GM23338 (cell line): ENCODE data around the gene ZNF566. TPM values are rescaled to one million over a fixed set of nuclear protein-coding genes. Genes with fewer than 3 reads are reported as not detected.
A peak's percentile ranks its signal among the peaks of the same experiment; 100 is the strongest.

Experiments
- ATAC-seq: fragments of 200-7000 bp; cut with Tn5 transposase; 3 replicates; pipeline ENCODE4 v1.9.1; 2020
- DNase-seq: peaks from one replicate; pipeline ENCODE4 v3.0.0-alpha.2; 2015; ENCODE audit warnings: low spot score
- H2AFZ ChIP-seq: fragments of 200-600 bp; sonication (generic); 2 replicates; pipeline ENCODE4 v1.8.0; 2016; ENCODE audit warnings: antibody characterized with exemption, mild to moderate bottlenecking, moderate library complexity
- H3F3A ChIP-seq: fragments of 200-600 bp; sonication (generic); replicated peaks from 2 replicates; pipeline ENCODE4 v1.8.0; 2017; ENCODE audit warnings: antibody characterized with exemption, mixed run types, low read depth
- H3K27ac ChIP-seq: fragments of 200-600 bp; sonication (generic); 2 replicates; pipeline ENCODE4 v1.6.1; 2016; ENCODE audit warnings: low read depth
- H3K27me3 ChIP-seq: fragments of 200-600 bp; sonication (generic); 2 replicates; pipeline ENCODE4 v1.8.0; 2016; ENCODE audit warnings: mild to moderate bottlenecking, mixed run types, moderate library complexity; ENCODE audit not compliant: insufficient read depth
- H3K36me3 ChIP-seq: fragments of 200-600 bp; sonication (generic); 2 replicates; pipeline ENCODE4 v1.8.0; 2016; ENCODE audit warnings: mild to moderate bottlenecking; ENCODE audit not compliant: insufficient read depth
- H3K4me1 ChIP-seq: fragments of 200-600 bp; sonication (generic); 2 replicates; pipeline ENCODE4 v1.8.0; 2016; ENCODE audit warnings: mild to moderate bottlenecking, moderate library complexity; ENCODE audit not compliant: insufficient read depth
- H3K4me2 ChIP-seq: fragments of 200-600 bp; sonication (generic); 2 replicates; pipeline ENCODE4 v1.7.1; 2017; ENCODE audit warnings: mixed run types
- H3K4me3 ChIP-seq: fragments of 200-600 bp; sonication (generic); 2 replicates; pipeline ENCODE4 v1.6.1; 2016; ENCODE audit warnings: mixed run types
- H3K79me2 ChIP-seq: fragments of 200-600 bp; sonication (generic); replicated peaks from 2 replicates; pipeline ENCODE4 v1.8.0; 2017; ENCODE audit warnings: mild to moderate bottlenecking; ENCODE audit not compliant: insufficient read depth
- H3K9me2 ChIP-seq: fragments of 200-600 bp; sonication (generic); 2 replicates; pipeline ENCODE4 v1.8.0; 2017; ENCODE audit not compliant: insufficient read depth
- H4K20me1 ChIP-seq: fragments of 200-600 bp; sonication (generic); replicated peaks from 2 replicates; pipeline ENCODE4 v1.8.0; 2017; ENCODE audit warnings: mild to moderate bottlenecking; ENCODE audit not compliant: insufficient read depth
- H3K27ac Mint-ChIP-seq: 2 replicates; pipeline ENCODE4 v1.8.0; 2020; ENCODE audit warnings: inconsistent platforms, mild to moderate bottlenecking, moderate library complexity, mixed read lengths
- H3K27me3 Mint-ChIP-seq: 3 replicates; pipeline ENCODE4 v1.8.0; 2022; ENCODE audit warnings: low read depth, mild to moderate bottlenecking, moderate library complexity, mixed read lengths, inconsistent platforms; ENCODE audit not compliant: insufficient read depth, poor library complexity
- H3K36me3 Mint-ChIP-seq: 3 replicates; pipeline ENCODE4 v1.8.0; 2021; ENCODE audit warnings: low read depth, mild to moderate bottlenecking, inconsistent platforms, moderate library complexity, mixed read lengths
- H3K4me1 Mint-ChIP-seq: 3 replicates; pipeline ENCODE4 v1.8.0; 2020; ENCODE audit warnings: mild to moderate bottlenecking, inconsistent platforms, mixed read lengths
- H3K4me3 Mint-ChIP-seq: 3 replicates; pipeline ENCODE4 v1.8.0; 2021; ENCODE audit warnings: moderate library complexity, mild to moderate bottlenecking, inconsistent platforms, mixed read lengths
- H3K9me3 Mint-ChIP-seq: 3 replicates; pipeline ENCODE4 v1.8.0; 2020; ENCODE audit warnings: moderate library complexity, mild to moderate bottlenecking, inconsistent platforms, mixed read lengths
- CREB1 ChIP-seq: fragments of 250-450 bp; sonication (Bioruptor Pico); IDR thresholded peaks from 2 replicates; pipeline ENCODE4 v1.5.0; 2020; ENCODE audit warnings: low read depth, mild to moderate bottlenecking, moderate library complexity
- CTCF ChIP-seq, 2 experiments: fragments of 200-600 bp in 1 of 2; sonication (generic) in 1 of 2; conservative IDR thresholded peaks; 2 replicates each; pipeline versions ENCODE4 v1.5.1 to v1.6.1; 2016 to 2017; ENCODE audit warnings: antibody characterized with exemption in 2 of 2, low read depth in 2 of 2, mild to moderate bottlenecking in 2 of 2, moderate library complexity in 1 of 2
- ETS1 ChIP-seq: IDR thresholded peaks from 2 replicates; pipeline ENCODE4 v1.6.1; 2016; ENCODE audit warnings: antibody characterized with exemption
- EZH2 ChIP-seq: fragments of 200-600 bp; sonication (generic); IDR thresholded peaks from one replicate; pipeline ENCODE4 v1.8.0; 2017; ENCODE audit warnings: antibody characterized with exemption, mild to moderate bottlenecking, low read depth; ENCODE audit not compliant: unreplicated experiment
- EZH2phosphoT487 ChIP-seq: fragments of 200-600 bp; sonication (generic); IDR thresholded peaks from one replicate; pipeline ENCODE4 v1.8.1; 2018; ENCODE audit warnings: antibody characterized with exemption; ENCODE audit not compliant: unreplicated experiment
- JUNB ChIP-seq: IDR thresholded peaks from one replicate; pipeline ENCODE4 v1.6.1; 2016; ENCODE audit warnings: antibody characterized with exemption; ENCODE audit not compliant: unreplicated experiment
- NANOG ChIP-seq: IDR thresholded peaks from 2 replicates; pipeline ENCODE4 v1.6.1; 2016; ENCODE audit warnings: antibody characterized with exemption, borderline replicate concordance
- POLR2AphosphoS5 ChIP-seq: IDR thresholded peaks from 2 replicates; pipeline ENCODE4 v1.6.1; 2016; ENCODE audit warnings: antibody characterized with exemption, low read depth
- REST ChIP-seq: IDR thresholded peaks from one replicate; pipeline ENCODE4 v1.6.1; 2018; ENCODE audit warnings: antibody characterized with exemption; ENCODE audit not compliant: unreplicated experiment
- STAT1 ChIP-seq: IDR thresholded peaks from one replicate; pipeline ENCODE4 v1.6.1; 2016; ENCODE audit warnings: antibody characterized with exemption; ENCODE audit not compliant: unreplicated experiment
- ZNF114 ChIP-seq: fragments of 250-450 bp; sonication (Bioruptor Pico); IDR thresholded peaks from 2 replicates; pipeline ENCODE4 v1.5.0; 2020; ENCODE audit warnings: mild to moderate bottlenecking, moderate library complexity
- ZNF331 ChIP-seq: fragments of 250-450 bp; sonication (Bioruptor Pico); IDR thresholded peaks from 2 replicates; pipeline ENCODE4 v1.5.0; 2020; ENCODE audit warnings: low read depth, mild to moderate bottlenecking, moderate library complexity
- ZNF462 ChIP-seq: fragments of 250-450 bp; sonication (Bioruptor Pico); IDR thresholded peaks from 2 replicates; pipeline ENCODE4 v1.5.0; 2020; ENCODE audit warnings: mild to moderate bottlenecking, moderate library complexity
- polyA plus RNA-seq: library from polyadenylated mRNA; unstranded; fragments of >200 nt; fragmentation: Nextera tagmentation; extraction: Ambion mirVana; gene quantifications from 2 replicates; pipeline ENCODE4 v1.2.1, GENCODE V29; 2016
- total RNA-seq: library from RNA; depleted of rRNA; stranded (reverse); fragments of >200 nt; shearing (Covaris generic); gene quantifications from 2 replicates; pipeline ENCODE4 v1.2.3, GENCODE V29; 2014

The ZNF566 gene
- total and polyA plus RNA-seq, 2 experiments from 2014 or later = 11.9 to 18.0 TPM

GRCh38 chr19:36528921-36529518 lies 39.7 kb upstream of the ZNF566 start:
- peaks cover 55% of the 10 kb centered on the region for H3K36me3 Mint-ChIP-seq
- Histone ChIP-seq H3K79me2 (peaks cover 68% of the 10 kb centered on the region), H3F3A (no peaks in the 10 kb centered on the region), H3K27me3 (no peaks in the 10 kb centered on the region), H4K20me1 (peaks cover 9% of the 10 kb centered on the region), H3K36me3 (peaks cover 6% of the 10 kb centered on the region; the same call in 1 of the 2 replicates), H2AFZ (peak overlapping the region; percentile 100), H3K27ac (peak overlapping the region; percentile 62; the same call in 1 of the 2 replicates), H3K4me2 (peak overlapping the region; percentile 86), H3K4me3 (peak overlapping the region; percentile 74), H3K4me1 (peaks cover 15% of the 10 kb centered on the region), H3K9me2 (no peaks in the 10 kb centered on the region; the same call in 1 of the 2 replicates)
- no peak for TF ChIP-seq CREB1 (CRISPR knock-in tag)
- no peak for TF ChIP-seq ETS1
- no peak for TF ChIP-seq ZNF331 (CRISPR knock-in tag)
- no peak for TF ChIP-seq EZH2phosphoT487
- no peak for TF ChIP-seq STAT1
- TF ChIP-seq ZNF462 (CRISPR knock-in tag) = no peak
- no peak for TF ChIP-seq JUNB
- TF ChIP-seq REST = no peak
- TF ChIP-seq EZH2 = no peak
- no peak for TF ChIP-seq NANOG
- no peak for TF ChIP-seq POLR2AphosphoS5
- no peak for TF ChIP-seq ZNF114
- no peak for TF ChIP-seq CTCF (conservative IDR thresholded peaks at IDR 0.05; ENCODE audit: low read depth in 2 of 2)
- H3K4me3 Mint-ChIP-seq = peak overlapping the region; percentile 98
- H3K4me1 Mint-ChIP-seq = peaks cover 12% of the 10 kb centered on the region; the same call in 2 of the 3 replicates
- peaks cover 36% of the 10 kb centered on the region for H3K9me3 Mint-ChIP-seq
- H3K27ac Mint-ChIP-seq = peak overlapping the region; percentile 96
- ATAC-seq (peak; percentile 12), DNase-seq (peak; percentile 58)
- H3K27me3 Mint-ChIP-seq = peaks cover 7% of the 10 kb centered on the region
